AG20443 (cell line): ENCODE measurements around the gene KCNB1.

Experiments used
- DNase-seq: peaks from one replicate; pipeline ENCODE4 v3.0.0; 2012; ENCODE audit warnings: low spot score, mixed read lengths

KCNB1 gene

GRCh38 chr20:49497398-49497669 is 14.9 kb upstream of the KCNB1 start:
- DNase-seq, result no peak

- no peak for DNase-seq
Observed at GRCh38 chr20:49496553-49497397, 14.3 kb upstream of the KCNB1 start.

GRCh38 chr20:49496043-49496442 is 13.6 kb upstream of the KCNB1 start:
- no peak for DNase-seq

- DNase-seq, result no peak
Observed at GRCh38 chr20:49490689-49491088, 8.2 kb upstream of the KCNB1 start.

- DNase-seq, result no peak
Observed at GRCh38 chr20:49489688-49490087, 7.2 kb upstream of the KCNB1 start.

- no peak for DNase-seq
Observed at GRCh38 chr20:49486064-49486463, 3.6 kb upstream of the KCNB1 start.

GRCh38 chr20:49485563-49485962 is 3.1 kb upstream of the KCNB1 start:
- no peak for DNase-seq

- peak; percentile 94 for DNase-seq
Observed at GRCh38 chr20:49484180-49485140, 2.0 kb upstream of the KCNB1 start.

- no peak for DNase-seq
Observed at GRCh38 chr20:49483696-49484123, 1.2 kb upstream of the KCNB1 start.

- no peak for DNase-seq
Observed at GRCh38 chr20:49483018-49483695, 689 bp upstream of the KCNB1 start.

GRCh38 chr20:49482173-49482572 is 295 bp downstream of the KCNB1 start:
- DNase-seq, result no peak

GRCh38 chr20:49481116-49481515 is 1.4 kb downstream of the KCNB1 start:
- DNase-seq, result no peak

- DNase-seq, result no peak
Observed at GRCh38 chr20:49480236-49480635, 2.2 kb downstream of the KCNB1 start.

- no peak for DNase-seq
Observed at GRCh38 chr20:49479785-49480184, 2.7 kb downstream of the KCNB1 start.

GRCh38 chr20:49478754-49479689 is 3.4 kb downstream of the KCNB1 start:
- no peak for DNase-seq

GRCh38 chr20:49478266-49478665 is 4.2 kb downstream of the KCNB1 start:
- no peak for DNase-seq

GRCh38 chr20:49477200-49477599 is 5.3 kb downstream of the KCNB1 start:
- no peak for DNase-seq

GRCh38 chr20:49476016-49476355 is 6.5 kb downstream of the KCNB1 start:
- no peak for DNase-seq

- no peak for DNase-seq
Observed at GRCh38 chr20:49475292-49476015, 7.0 kb downstream of the KCNB1 start.

- no peak for DNase-seq
Observed at GRCh38 chr20:49471397-49471796, 11.1 kb downstream of the KCNB1 start.

GRCh38 chr20:49470922-49471321 is 11.5 kb downstream of the KCNB1 start:
- DNase-seq, result no peak
